Measurements from ENCODE around the gene ZNF132.
"Not testable (repeated sequence)": the region's sequence is repeated elsewhere in the genome, so short reads cannot be mapped to it uniquely, and the experiment has no call there.

ZNF132 gene

GRCh38 chr19:58468216-58468839 lies 28.4 kb upstream of the ZNF132 start:
- DNase-seq (ENCODE audit: low read depth): no peak

DNA sequence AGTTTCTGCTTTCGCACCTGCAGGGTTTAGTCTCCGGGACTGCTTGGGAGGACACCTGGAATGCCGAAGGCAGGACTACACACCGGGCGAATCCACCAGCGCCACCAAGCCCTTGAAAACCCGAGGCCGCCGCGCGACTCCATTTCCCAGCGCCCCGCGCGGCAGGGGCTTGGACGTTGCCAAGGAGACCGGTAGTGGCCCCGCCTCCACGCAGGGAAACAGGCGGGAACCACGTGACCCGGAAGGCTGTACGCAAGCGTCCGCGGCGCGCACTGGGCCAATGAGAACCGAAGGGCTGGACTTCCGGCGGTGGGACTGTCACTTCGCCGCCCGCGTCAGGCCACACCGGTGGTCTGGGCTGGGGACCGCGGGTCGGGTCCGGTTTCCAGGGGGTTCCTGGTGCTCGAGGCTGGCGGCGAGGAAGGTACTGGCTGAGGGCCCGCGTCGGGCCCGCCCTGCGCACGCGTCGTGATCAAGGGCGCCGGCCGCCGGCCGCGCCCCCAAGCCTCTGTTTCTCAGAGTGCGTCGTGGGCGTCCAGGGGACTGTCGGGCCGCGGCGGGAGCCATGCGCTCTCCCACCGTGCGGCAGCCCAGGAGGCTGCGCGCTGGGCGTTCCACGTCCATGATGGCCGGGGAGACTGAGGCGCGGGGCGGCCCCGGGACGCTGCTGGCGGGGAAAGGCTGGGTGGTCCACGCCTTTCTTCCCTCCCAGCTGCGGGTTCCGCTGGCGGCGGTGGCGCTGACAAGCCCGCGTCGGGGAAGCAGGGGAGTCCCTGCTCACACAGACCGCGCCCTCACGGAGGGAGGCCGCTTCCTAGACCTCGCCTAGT lies 27.0 kb upstream of the ZNF132 start, which contains the start of gene ZNF324:
Gene ZNF324, plus strand, starts transcription at position 321 of the 830 bp plus-strand sequence. CDS start 2,106 bp downstream, outside the sequence.
- peak; percentile 96 for DNase-seq (ENCODE audit: low read depth)

DNA sequence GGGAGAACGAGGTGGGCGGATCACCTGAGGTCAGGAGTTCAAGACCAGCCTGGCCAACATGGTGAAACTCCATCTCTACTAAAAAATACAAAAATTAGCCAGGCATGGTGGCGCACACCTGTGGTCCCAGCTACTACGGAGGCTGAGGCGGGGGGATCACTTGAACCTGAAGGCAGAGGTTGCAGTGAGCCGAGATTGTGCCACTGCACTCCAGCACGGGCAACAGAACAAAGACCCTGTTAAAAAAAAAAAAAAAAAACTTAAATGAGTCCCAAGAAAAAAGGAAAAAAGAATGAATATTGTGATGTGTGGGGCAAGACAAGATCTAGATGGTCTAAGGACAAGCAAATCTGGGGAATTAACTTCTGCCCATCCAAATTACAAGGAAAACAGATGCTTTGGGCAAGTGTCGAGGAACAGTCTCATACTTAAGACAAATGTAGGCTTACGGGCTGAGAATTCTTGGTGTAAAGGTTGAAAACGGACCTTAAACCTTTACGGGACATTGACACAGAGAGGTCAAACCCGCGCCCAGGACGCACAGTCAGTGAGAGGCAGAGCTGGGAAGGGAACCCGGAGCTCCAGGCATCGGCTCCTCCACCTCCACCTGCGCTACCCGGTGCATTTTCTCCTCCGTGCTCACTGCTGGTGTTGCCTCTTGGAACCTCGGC lies 26.3 kb upstream of the ZNF132 start:
- DNase-seq (ENCODE audit: low read depth): no peak

DNA sequence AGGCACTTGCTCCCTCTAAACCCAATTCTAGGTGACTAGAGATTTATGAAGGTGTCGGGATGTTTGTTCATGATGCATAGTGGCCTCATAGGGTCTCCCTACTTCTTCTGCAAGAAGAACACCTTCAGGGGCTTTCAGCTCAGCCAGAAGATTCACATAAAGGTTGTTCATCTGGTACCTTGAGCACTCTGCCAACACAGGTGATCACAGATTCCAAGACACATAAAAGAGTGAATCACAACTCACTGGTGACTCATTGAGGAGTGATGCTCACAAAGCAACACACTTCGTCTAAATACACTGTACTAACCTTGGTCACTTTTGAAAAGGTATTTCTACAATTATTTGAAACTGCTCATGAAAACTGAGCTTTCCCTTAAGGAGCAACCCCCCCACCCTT lies 20.1 kb upstream of the ZNF132 start:
- no peak for DNase-seq (ENCODE audit: low read depth)

DNA sequence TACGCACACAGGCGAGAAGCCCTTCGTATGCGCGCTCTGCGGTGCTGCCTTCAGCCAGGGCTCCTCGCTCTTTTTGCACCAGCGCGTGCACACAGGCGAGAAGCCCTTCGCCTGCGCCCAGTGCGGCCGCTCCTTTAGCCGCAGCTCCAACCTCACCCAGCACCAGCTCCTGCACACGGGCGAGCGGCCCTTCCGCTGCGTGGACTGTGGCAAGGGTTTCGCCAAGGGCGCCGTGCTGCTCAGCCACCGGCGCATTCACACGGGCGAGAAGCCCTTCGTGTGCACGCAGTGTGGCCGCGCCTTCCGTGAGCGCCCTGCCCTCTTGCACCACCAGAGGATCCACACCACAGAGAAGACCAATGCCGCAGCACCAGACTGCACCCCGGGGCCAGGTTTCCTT lies 16.2 kb upstream of the ZNF132 start:
- no peak for DNase-seq (ENCODE audit: low read depth)

DNA sequence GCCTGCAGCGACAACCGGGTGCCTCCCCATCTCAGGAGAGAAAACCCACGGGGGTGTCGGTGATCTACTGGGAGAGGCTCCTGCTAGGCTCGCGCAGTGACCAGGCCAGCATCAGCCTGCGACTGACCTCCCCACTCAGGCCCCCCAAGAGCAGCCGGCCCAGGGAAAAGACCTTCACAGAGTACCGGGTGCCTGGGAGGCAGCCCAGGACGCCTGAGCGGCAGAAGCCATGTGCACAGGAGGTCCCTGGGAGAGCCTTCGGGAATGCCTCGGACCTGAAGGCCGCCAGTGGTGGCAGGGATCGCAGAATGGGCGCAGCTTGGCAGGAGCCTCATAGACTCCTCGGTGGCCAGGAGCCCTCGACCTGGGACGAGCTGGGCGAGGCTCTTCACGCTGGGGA lies 15.4 kb upstream of the ZNF132 start:
- DNase-seq (ENCODE audit: low read depth): no peak

GRCh38 chr19:58453743-58454142 lies 13.8 kb upstream of the ZNF132 start:
- DNase-seq (ENCODE audit: low read depth): no peak

DNA sequence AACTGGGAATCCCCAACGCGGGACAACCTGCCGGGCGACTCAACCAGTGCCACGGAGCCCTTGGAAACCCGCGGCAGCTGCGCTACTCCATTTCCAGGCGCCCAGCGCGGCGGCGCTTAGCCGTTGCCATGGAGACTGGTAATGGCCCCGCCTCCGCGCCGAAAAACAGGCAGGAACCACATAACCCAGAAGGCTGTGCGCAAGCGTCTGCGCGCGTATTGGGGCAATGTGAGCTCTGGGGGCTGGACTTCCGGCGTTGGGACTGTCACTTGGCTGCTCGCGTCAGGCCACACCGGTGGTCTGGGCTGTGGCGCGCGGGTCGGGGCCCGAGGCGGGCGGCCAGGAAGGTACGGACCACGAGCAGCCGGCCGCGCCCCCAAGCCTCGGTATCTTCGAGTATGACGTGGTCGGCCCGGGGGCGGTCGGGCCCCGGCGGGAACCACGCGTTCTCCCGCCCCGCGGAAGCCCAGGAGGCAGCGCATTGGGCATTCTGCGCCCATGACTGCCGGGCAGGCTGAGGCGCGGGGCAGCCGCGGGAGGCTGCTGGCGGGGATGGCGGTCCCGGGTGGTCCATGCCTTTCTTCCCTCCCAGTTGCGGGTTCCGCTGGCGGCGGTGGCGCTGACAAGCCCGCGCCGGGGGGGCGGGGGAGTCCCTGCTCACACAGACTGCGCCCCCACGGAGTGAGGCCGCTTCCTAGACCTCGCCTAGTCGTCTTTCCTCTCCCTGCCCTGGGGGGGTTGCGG lies 11.6 kb upstream of the ZNF132 start, which contains the start of gene ZNF324B:
Gene ZNF324B, plus strand, starts transcription at position 265 of the 744 bp plus-strand sequence. CDS start 2,080 bp downstream, outside the sequence.
- peak; percentile 95 for DNase-seq (ENCODE audit: low read depth)

GRCh38 chr19:58450856-58451357 lies 11.0 kb upstream of the ZNF132 start:
- no peak for DNase-seq (ENCODE audit: low read depth)

DNA sequence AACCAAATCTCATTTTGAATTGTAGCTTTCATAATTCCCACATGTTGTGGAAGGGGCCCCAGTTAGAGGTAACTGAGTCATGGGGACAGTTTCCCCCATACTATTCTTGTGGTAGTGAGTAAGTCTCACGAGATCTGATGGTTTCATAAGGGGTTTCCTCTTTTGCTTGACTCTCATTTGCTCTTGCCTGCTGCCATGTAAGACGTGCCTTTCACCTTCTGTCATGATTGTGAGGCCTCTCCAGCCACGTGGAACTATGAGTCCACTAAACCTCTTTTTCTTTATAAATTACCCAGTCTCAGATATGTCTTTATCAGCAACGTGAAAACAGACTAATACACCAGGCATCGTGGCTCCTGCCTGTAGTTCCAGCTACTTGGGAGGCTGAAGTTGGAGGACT lies 10.0 kb upstream of the ZNF132 start:
- not testable (repeated sequence) for DNase-seq (ENCODE audit: low read depth)

GRCh38 chr19:58448860-58449259 lies 8.9 kb upstream of the ZNF132 start:
- DNase-seq (ENCODE audit: low read depth): not testable (repeated sequence)

- not testable (repeated sequence) for DNase-seq (ENCODE audit: low read depth)
These were observed 3.0 kb upstream of the ZNF132 start for GRCh38 chr19:58442986-58443385.

- no peak for DNase-seq (ENCODE audit: low read depth)
These were observed 603 bp upstream of the ZNF132 start for GRCh38 chr19:58440556-58440955.

GRCh38 chr19:58434217-58434616 lies 5.7 kb downstream of the ZNF132 start:
- no peak for DNase-seq (ENCODE audit: low read depth)

GRCh38 chr19:58429745-58430144 lies 10.2 kb downstream of the ZNF132 start:
- no peak for DNase-seq (ENCODE audit: low read depth)

DNA sequence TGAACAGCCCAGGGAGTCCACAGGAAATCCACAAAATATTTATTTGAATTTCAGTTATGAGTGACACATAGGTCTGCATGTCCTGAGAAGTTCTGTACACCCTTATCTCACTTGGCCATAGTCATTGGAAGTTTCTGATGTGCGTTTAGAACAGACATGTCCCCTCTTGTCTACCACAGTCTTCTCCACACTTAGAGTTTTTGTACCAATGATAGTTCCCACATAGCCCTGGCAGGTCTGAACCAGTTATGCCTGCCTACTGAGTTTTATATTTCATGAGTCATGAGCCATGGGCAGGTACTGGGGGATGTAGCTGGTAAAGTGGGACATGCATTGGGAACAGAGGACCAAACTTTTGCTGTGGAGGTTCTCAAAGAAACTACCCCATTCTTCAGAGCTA lies 11.3 kb downstream of the ZNF132 start:
- DNase-seq (ENCODE audit: low read depth): no peak

DNA sequence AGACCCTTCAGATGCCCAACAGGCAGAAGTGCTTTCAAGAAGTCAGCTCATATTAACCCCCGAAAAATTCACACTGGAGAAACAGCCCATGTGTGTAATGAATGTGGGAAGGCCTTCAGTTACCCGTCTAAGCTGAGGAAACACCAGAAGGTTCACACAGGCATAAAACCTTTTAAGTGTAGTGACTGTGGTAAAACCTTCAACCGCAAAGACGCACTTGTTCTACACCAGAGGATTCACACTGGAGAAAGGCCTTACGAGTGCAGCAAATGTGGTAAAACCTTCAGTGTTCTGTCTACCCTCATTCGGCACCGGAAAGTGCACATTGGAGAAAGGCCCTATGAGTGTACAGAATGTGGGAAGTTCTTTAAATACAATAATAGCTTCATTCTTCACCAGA lies 22.9 kb downstream of the ZNF132 start:
- DNase-seq (ENCODE audit: low read depth): no peak

DNA sequence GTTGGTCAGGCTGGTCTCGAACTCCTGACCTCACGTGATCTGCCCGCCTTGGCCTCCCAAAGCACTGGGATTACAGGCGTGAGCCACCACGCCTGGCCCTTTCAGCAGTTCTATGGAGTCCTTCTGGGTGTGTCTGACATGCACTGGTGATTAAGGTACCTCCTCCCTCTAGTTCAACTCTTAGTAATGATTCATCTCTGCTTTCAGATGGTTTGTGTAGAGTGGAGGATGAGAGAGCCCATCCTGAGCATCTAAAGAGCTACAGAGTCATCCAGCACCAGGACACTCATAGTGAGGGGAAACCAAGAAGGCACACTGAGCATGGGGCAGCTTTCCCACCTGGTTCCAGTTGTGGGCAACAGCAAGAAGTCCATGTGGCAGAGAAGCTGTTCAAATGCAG lies 23.3 kb downstream of the ZNF132 start:
- DNase-seq (ENCODE audit: low read depth): no peak

DNA sequence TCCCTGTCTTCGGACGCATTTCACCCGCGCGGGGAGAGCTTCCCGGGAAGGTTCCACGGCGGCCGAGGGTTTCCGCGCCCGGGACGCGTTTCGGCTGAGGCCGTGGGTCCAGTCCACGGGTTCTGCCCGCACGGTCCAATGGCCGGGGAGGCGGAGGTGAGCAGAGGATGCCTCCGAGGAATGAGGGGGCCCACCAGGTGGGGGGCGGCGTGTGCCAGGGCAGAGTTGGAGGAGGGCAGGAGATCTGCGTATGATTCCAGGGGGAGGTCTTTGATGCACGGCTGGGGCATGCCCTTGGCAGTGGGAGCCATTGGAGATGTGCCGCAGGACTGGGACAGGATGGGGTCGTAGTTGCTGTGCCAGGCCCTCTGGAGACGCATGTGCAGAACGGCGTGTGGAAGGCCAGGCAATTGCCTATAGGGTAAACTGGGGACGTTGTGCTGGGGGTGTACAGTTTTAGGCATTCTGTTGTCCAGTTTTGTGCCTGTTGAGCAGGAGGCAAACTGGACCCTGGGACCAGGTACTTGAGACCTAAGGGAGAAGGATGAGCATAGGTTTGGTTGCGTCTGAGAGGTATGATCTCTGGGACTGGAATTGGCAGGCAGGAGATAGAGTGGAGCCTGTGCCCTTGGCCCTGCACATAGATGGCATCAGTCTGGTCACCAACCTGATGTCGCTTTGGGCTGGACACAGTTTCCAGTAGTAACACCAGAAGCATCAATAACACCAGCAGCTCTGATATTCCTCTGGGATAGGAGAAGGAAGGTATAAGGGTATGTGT lies 30.8 kb downstream of the ZNF132 start:
- no peak for DNase-seq (ENCODE audit: low read depth)

GRCh38 chr19:58408152-58409009 lies 31.6 kb downstream of the ZNF132 start, which contains the start of gene ZNF584:
TSS of gene ZNF584 (plus strand) at chr19:58408649. CDS start at chr19:58409148, 499 bp downstream.
- peak; percentile 88 for DNase-seq (ENCODE audit: low read depth)
